ENCODE results near the gene CCNL2.

The CCNL2 gene

DNA sequence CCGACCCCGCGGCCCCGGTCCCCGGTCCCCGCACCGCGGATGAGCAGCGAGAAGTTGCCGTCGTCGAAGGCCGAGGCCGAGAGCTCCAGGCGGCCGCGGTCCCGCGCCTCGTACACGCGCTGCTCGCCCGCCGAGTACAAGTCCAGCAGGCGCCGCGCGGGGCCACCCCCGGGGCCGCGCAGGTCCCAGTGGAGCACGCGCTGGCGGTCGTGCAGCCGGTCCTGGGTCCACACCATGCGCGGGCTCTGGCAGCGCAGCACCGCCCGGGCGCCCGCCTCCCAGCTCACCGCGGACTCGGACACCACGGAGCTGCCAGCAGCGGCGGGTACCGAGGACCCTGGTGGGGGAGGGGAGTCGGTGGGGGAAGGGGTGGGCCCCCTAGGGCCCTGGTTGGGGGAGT, 43.7 kb downstream of the CCNL2 start:
- peak; percentile 72 for DNase-seq (ENCODE audit: low spot score)

DNA sequence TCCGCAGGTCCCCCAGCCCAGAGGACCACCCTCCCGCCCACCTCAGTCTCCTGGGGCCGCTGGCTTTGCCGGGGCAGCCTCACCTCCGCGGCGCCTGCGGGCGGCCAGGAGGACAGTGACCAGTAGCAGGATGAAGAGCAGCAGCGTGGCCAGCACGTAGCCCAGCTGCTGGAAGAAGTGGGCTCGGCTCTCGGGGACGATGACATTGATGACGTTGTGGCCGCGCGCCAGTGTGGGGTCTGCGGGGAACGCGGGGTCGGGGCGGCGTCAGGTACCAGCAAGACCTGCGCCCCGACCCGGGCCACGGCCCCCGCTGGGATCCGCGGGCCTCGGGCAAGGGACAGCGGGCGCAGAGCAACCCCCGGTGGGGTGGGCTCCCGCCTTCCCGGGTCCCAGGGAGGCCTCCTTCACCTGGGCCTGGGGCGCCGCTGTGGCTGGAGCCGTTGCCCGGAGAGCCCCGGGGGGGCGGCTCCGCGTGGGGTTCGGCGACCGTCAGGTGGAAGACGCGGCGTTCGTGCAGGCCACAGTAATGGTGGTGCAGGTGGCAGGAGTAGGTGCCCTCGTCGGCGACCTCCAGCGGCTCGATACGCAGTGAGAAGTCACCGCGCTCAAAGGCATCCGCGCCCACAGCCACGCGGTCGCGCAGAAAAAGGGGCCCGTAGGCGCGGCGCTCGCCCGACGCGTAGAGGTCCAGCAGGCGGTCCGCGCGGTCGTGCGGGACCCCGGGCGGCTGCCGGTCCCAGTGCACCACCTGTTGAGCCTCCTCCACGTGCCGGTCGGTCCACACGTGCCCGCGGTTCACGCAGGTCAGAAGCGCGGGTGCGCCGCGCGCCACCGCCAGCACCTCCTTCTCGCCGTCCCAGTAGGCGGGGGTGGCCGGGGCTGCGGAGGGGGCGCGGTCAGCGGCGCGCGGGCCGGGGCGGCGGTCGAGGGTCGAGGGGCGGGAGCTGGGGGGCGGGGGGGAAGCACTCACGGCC, 44.6 kb downstream of the CCNL2 start:
- no peak for DNase-seq (ENCODE audit: low spot score)

DNA sequence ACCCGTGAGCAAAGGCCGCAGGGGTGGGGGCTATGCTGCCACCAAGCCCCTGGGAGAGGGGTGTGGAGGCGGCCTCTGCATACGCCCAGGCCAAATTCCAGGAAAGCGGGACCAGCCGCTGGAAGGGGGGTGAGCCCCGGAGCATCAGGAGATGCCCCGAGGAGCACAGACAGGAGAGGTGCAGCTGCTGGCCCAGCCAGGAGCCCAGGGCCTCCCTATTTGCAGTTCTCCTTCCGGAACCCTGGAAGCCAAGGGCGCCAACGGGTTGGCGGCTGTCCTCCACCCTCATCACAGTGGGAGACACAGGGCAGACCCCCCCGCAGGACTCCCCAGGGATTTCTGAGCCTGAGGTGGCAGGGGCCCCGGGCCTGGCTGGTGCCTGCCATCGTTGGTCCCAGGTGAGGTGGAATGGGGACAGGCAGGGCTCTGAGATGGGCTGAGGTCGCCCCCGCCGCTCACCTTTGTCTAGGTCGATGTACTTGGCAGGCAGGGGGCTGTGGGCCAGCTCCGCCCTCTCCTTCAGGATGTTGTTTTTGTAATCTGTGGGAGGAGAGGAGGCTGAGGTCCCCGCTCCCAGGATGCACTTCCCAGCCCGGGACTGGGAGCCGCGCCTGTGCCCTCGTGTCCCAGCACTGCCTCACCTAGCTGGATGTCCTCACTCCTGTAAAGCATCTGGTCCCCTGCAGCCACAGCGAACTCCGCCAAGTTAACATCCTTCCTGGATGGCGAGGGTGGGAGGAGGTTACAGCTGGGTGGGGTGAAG, 45.6 kb downstream of the CCNL2 start:
- DNase-seq (ENCODE audit: low spot score) = no peak

DNA sequence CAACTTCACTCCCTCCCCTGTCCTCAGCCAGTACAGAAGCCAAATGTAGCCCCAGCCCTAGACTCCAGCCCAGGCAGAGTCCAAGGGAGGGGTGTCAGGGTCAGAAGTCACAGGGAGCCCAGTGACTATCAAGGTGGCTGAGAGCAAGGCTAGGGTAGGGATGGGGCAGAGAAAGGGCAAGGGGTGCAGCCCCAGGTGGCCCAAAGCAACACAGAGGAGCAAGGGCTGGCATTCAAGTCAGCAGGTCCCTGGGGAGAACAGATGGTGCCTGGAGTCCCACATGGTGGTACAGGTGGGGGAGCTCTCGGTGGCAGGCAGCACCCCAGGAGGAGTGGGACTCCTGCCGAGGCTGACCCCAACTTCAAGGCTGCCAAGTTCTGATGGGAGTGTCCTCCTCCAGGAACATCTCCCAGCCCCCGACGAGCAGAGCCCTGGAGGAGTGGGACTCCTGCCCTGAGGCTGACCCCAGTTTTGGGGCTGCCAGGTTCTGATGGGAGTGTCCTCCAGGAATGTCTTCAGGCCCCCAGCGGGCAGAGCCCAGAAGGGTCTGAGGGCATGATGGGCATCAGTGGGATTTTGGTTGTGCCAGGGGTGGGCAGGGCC, 46.2 kb downstream of the CCNL2 start:
- DNase-seq (ENCODE audit: low spot score) = no peak

DNA sequence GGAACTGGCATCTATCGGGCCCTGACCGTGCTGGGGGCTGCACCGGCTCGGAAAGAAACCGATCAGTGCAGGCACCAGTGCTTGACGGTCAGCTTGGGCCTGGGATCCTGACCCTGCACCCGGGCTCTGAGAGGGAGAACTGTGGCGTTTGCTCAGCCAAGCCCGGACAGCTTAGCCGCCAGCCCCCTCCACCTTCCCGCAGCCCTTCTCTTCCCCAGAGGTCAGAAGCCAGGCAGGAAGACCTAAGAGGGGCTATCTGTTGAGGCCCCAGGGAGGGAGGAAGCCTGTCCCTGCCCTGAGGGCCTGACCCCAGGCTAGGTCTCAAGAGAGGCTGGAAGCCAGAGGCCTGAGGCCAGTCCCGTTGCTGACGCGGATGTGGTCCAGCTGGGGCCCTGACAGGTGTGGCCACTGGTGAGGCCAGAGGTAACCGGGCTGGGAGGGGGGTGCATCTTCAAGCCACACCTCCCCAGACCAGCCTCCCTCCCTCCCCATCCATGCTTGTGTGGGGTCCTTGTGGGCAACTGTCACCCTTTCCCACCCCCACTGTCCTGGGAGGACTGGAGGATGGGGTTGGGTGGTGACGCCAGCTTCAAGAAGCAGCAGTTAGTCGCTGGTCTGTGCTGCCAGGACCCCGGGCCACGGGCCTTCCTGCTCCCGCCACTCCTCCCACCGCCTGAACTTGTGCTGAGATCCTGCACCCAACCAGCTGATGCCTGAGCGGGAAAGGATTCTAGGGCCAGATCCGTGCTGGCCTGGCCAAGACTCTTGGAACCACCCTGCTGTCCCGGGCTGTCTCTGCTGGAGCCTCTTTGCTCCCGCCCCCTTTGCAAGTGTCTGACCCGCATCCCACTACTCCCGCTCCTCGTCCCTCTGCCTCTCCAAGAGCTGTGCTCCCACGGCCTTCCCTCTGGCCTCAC, 47.4 kb downstream of the CCNL2 start:
- no peak for DNase-seq (ENCODE audit: low spot score)

DNA sequence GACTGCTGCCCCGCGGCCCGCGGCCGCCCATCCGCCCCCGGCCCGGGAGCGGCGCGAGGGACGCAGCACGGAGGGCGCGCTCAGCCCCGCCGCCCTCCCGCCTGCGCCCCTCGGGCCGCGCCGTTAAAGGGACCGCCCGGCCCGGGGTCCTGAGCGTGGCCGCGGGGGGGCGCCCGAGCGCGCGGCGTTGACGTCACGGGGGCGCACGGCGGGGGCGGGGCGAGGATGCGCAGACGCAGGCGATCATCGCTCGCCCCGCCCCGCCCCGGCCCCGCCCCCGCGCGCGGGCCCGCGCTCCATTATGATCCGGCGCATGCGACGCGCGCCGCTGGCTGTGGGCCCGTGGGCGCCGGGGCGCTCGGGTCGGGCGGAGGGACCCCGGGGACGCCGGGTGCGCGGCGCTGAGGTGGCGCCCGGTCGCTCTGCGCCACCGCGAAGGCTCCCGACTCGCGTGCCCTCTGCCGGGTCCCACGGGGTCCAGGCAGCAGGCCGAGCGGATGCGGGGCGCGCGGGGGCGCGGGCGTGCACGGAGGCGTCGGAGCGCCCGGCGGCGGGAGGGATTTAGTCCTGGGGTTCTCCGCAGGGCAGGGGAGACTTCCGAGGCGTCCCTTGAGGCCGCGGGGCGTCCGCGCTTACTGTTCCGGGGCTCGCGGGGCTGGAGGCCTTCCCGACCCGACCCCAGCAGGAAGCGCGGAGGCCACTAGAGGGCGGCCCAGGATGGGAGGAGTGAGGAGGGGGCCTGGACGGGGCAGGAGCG, 49.7 kb downstream of the CCNL2 start, which contains the start of gene DVL1:
TSS of gene DVL1 (minus strand) at position 163 of the 757 bp plus-strand sequence. CDS start 353 bp downstream, outside the sequence.
- DNase-seq (ENCODE audit: low spot score) = peak; percentile 95

DNA sequence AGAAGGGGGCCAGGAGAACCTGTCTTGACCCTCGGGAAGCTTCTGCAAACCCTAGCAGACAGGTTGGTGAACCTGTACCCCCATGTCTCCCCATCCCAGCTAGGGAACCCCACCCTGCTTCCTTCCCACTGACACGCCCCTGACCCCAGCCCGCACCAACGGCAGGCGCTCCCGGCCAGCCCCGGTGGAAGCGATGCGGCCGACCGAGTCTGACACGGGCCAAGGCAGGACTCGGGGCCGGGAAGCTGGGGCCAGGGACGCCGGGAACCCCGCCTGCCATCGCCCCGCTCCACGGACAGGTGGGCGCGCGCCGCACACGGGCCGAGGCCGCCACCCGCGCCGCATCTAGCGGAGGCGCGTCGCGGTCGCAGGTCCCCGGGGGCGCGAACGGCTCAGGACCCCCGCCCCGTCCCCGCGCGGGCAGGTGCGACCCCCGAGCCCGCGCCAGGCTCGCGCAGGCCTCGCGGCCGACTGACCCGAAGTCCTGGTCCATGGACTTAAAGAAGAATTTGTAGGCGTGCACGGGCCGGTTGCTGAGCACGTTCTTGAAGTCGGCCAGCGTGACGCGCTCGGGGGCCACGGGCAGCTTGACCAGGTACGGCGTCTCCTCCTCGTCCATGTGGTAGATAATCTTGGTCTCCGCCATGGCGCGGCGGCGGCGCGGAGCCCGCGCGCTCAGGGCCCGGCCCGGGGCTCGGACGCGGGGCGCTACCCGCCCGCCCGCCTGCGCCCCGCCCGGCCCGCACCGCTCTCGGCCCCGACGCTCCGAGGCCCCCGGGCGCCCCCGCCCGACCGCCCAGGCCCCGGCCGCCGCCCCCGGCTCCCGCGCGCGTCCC, 50.5 kb downstream of the CCNL2 start:
- DNase-seq (ENCODE audit: low spot score) = no peak

DNA sequence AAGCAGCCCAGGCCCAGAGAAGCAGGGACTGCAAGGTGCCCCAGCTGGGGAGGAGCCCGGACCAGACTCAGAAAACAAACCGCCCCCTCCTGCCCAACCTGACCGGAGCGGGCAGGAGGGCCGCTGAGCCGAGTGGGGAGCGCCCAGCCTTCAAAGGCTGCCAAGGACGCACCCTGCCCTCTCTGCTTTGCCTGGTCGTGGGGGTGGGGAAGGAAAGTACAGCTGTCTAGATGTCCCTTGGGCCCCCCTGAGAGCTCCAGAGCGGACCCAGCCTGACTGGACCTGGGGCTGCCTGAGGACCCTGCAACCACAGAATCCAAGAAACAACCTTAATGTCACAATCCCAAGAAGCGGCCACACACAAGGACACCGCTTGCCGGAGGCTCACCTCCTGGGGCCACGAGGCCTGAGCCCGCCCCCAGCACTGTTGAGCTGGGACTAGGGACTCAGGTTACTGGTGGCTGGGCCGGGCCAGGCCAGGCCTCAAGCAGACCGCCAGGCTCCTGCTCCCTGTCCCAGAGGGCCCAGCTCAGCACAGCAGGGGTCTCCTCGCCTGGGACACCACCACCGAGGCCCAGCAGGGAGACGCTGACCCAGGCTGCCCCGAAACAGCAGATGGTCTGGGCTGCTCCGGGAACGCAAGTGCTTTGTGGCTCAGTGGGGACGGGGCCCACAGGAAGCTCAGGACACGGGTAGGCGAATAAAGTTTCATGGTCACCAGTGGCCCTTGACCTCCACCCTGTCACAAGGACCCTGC, 51.3 kb downstream of the CCNL2 start:
- DNase-seq (ENCODE audit: low spot score) = no peak

DNA sequence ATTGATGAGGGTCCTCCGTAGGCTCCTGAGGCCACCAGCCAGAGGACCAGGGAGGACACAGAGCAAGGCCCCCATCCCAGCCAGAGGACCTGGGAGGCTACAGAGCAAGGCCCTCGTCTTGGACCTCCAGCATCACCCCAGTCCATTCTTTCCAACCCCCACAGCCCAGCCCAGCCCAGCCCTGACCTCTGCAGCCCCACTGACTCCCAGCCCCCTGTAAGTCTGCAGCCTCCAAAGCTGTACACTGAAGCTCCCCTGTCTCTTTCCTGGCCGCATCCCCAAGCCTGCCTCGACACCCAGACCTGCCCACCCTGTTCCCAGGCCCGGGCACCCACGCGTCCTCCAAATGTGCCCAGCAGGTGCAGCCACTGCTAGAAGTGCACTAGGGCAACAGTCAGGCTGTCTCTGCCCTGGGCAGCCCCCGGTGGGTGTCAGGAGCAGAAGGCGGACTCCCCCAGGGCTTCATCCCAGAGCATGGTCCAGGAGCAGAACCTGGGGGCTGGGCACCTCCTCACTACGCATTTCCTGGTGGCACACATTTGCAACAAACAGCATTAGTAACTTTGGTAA, 52.0 kb downstream of the CCNL2 start:
- no peak for DNase-seq (ENCODE audit: low spot score)

DNA sequence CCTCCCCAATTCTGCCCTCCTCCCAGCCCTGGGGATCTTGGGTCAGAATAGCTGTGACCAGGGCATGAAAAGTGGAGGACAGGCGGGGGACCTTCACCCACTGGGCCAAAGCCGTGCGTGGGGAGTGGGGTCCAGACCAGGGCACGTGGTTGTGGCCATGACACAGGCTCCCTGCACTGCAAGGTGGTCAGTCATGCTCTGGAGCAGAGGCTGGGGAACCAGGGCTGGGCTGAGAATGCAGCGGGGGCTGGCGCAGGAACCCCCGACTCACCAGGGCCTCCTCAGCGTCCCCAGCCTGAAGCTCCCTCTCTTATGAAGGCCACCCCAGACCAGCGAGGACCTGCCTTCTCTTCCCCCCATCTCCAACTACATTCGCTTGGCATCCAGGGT, 52.6 kb downstream of the CCNL2 start:
- DNase-seq (ENCODE audit: low spot score) = no peak

DNA sequence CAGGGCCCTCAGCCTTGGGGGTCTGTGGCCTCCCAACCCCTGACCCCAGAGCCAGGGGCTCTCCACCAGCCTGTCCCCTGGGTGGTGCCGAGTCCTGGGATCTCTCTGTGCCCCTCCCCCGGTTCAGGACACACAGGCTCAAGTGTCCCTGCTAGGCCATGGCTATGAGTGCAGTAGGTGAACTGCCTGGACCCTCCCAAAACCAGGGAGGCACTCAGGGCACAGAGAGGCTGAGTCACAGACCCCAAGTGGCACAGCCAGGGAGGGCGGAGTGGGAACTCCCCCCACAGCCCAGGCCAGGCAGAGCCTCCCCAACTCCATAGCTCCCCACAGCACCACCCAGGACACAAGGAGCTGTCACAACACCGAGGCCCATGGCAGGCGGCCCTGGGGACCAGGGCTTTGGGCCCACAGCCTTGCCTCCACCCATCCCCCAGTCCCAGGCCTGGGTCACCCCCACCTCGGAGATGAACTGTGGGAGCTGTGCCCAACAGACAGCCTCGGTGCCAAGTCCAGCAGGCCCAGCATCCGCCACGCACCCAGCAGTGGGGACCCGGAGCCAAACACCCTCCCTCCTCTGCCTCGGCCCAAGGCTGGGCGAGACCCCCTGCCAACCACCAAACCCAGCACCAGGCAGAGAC, 53.2 kb downstream of the CCNL2 start:
- no peak for DNase-seq (ENCODE audit: low spot score)

DNA sequence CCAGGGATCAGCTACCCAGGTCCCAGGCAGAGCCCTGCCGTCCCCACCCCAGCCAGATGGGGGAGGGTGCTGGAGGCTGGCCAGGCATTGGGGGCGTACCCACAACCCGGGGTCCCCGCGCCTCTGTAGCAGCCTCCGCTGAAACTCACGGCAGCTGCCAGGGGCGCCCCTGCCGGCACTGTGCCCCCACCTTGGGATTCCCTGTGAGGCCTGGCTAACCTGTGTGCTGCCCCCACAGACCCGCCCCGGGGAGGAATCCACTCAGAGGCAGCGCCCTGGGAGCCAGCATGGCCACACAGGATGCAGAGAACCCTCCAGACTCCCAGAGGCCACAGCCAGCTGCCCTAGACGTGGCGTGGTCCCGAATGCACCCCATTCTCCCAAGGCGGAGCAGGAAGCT, 53.8 kb downstream of the CCNL2 start:
- DNase-seq (ENCODE audit: low spot score) = no peak

DNA sequence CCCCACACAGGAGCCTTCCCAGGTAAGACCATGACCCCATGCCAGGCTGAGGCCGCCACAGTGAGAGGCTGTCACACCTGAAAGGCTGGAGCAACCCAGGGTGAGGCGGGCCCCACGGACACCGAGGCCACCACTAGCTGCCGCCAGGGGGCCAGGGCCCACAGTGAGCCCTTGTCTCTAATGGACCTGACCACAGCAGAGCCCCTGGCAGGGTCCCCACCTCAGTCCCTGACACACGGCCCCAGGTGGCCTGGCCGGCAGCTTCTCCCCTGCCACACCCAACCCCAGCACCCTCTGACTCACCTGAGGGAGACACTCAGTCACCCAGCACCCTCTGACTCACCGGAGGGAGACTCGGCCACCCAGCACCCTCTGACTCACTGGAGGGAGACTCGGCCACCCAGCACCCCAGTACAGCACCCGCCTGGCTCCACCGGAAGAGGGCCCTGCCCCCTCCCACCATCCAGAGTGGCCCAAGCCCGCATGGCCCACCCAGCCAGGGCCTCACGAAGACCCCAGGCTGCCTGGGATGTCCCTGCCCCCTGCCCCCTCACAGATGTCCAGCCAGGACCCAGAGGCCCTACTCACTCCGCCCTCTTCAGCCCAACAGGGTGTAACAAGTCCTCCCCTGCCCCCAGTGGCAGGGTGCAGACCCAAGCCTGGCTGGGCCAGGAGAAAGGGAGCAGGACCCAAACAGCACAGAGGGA, 54.3 kb downstream of the CCNL2 start:
- DNase-seq (ENCODE audit: low spot score) = no peak

DNA sequence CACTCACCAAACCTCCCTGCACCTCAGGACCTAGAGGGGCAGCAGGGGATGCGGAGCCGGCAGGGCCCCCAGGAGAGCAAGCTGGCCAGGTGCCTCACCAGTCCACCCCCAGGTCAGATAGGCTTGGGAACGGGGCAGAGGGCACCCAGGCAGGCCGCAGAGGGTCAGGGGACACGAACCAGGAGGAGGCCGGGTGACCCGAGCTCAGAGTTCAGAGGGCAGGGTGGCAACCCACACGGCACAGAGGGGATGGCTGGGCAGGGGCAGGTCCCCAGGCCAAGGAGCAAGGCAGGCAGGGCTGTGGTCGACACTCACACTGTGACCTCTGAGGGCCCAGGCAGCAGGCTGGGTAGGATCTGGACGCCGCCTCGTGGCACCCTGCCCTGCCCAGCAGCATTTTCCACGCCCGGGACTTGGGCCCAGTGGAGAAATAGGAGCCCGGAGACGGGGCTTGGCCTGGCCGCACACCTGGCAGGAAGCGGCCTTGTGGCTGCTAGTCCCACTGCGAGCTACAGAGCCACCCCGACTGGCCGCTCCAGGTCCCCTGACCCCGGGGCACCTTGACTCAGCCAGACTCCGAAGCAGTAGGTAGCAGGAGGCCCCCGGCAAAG, 55.2 kb downstream of the CCNL2 start:
- DNase-seq (ENCODE audit: low spot score) = no peak

DNA sequence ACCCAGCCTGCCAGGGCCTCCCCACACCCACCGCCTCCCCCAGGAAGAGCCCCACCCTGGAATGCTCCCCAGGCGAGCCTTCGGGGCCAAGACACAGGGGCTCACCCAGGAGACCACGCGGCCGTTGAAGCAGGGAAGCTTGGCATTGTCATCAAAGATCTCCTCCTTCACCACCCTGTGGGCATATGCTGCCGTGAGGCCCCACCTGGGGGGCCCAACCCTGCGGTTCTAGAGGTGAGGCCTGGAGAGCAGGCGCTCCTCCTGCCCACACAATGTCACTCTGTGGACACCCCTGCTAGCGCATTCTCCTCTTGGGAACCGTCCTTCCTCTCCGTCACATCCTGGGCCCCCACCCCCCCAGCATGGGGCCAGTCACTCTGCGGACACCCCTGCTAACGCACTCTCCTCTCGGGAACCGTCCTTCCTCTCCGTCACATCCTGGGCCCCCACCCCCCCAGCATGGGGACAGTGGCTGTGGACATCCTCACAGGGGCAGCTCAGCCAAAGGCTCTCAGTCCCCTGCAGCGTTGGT, 56.5 kb downstream of the CCNL2 start:
- DNase-seq (ENCODE audit: low spot score) = no peak

DNA sequence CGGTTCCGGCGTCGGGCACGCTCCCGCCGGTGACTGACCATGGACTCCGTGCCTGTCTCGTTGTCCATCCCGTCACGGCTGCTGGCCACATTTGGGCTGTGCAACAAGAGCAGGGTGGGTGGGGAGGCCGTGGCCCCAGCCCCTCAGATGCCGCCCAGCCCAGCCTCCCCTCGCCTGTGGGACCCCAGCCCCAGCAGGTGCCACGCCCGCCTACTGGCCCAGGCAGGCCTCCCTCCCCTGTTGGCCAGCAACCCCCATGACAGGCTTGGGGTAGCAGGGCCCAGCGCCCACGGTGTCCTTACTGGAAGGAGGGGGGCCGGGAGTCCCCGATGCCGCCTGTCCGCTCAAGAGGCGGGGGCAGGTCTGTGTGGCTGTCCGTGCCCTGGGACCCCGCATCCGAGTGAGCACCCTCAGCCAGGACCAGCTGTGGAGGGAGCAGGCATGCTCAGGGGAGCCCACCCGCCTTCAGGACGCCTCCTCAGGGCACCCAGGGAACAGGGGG, 57.0 kb downstream of the CCNL2 start:
- DNase-seq (ENCODE audit: low spot score) = no peak

DNA sequence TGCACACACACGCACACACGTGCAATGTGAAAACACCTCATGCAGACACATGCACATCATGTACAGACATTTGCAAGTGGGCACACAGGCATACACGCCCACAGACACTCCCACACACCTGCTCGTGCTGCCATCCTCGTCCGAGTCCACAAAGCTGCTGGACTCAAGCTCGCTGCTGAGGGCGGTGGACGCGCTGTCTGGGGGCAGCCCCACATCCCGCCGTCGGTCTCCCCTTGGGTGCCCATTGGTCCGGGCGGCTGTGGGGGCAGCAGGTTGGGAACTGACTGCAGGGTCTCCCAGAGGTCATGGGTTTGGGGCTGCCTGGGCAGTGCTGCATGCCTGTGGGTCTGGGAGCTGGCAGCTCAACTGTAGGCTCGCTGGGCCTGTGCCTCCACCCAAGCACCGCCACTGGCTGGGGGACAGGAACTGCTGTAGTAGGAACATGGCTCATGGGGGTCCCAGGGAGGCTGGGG, 57.5 kb downstream of the CCNL2 start:
- DNase-seq (ENCODE audit: low spot score) = no peak

Data from D341Med (cell line).